MV-4-11 (cell line): ENCODE results near the gene DCTPP1.
"Not testable (repeated sequence)": the region's sequence is repeated elsewhere in the genome, so short reads cannot be mapped to it uniquely, and the experiment has no call there.

Experiments
- DNase-seq: peaks from one replicate; lab custom pipeline; 2025; lab: John Stamatoyannopoulos, UW

The DCTPP1 gene

DNA sequence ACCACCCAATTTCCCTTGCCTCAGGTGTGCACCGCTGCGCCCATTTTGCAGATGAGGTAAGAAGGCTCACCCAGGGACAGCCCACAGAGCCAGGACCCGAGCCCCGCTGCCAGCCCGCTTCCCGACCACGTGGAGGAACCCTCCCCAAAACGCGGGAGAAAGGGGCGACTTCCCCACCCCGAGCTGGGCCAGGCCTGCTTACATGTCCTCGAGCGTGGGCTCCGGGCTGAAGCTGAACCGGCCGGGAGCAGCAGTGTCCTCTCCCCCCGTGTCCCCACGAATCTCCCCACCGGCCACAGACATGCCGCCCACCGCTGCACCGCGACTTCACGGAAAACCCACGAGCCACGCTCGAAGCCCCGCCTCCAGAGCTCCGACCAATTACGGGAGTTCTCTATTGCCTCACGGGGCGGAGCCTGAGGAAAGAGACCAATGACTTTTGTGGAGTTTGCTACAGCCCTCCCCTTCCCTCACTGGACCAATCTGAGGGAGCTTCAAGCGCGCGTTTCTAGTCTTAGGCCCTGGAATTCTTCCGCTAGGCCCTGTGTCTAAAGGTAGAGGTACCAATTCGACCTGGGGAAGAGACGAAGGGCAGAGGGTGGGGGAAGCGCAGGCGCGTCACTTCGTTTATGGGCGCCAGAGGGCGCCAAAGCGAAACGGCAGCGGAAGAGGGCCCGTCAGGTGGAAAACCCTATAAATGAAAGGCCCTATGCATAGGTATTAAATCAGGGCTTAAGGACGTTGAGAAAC is at the start of gene DCTPP1:
DCTPP1 (minus strand) TSS at position 353 of the 750 bp plus-strand sequence; CDS start at position 303, 50 bp downstream.
- peak; percentile 100 for DNase-seq

DNA sequence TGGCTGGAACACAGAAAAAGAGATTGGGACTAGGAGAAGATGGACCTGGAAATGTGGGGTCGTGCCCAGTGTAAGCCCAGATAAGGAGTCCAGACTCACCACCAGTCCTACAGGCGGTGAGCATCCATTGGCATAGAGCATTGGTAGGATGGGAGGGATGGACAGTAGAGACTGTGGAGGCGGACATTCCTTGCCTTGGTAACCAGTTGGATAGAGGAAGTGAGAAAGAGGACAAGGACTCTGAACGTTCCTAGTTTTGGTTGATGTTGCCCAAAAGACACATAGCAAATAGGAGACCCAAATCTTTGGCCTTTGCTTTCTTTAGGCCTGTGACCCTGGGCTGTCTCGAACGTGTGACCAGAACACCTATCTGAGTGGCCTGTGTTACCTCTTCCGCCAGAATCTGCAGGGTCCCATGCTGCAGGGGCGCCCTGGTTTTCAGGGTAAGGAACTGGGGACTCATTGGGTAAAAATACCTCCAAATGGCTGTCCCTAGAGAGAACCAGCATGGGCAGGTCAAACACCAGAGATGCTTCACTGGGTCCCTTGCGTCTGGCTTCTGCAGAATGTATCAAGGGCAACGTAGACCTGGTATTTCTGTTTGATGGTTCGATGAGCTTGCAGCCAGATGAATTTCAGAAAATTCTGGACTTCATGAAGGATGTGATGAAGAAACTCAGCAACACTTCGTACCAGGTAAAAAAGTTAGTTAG is 49.1 kb upstream of the DCTPP1 start:
- DNase-seq = peak; percentile 77

GRCh38 chr16:30477773-30478172 is 47.9 kb upstream of the DCTPP1 start:
- DNase-seq = not testable (repeated sequence)

DNA sequence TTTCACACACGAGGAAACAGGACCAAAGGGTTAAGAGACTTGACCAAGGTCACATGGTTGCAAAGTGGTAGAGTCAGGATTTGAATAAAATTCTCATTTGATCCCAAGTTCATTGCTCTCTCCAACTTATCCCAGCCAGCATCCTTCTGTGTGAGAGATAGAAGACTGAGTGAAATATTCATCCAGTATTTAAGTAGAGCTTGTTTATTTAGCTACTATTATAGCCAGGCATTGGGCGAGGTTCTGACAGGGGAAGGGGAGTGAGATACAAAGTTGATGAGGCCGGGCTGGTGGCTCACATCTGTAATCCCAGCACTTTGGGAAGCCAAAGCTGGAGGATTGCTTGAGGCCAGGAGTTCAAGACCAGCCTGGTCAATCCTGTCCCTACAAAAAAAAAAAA is 47.2 kb upstream of the DCTPP1 start:
- DNase-seq = no peak

DNA sequence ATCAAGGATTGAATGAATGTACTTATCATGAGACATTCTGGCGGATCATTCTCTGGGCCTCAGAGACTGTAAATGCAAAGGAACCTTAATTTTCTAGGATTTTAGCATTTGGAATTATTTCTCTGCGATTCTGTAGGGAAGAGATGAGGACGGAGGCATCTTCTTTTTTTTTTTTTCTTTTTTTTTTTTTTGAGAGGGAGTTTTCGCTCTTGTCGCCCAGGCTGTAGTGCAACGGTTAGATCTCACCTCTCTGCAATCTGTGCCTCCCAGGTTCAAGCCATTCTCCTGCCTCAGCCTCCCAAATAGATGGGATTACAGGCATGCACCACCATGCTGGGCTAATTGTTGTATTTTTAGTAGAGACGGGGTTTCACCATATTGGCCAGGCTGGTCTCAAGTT is 44.9 kb upstream of the DCTPP1 start:
- DNase-seq = no peak

GRCh38 chr16:30474074-30474452 is 44.2 kb upstream of the DCTPP1 start:
- no peak for DNase-seq

DNA sequence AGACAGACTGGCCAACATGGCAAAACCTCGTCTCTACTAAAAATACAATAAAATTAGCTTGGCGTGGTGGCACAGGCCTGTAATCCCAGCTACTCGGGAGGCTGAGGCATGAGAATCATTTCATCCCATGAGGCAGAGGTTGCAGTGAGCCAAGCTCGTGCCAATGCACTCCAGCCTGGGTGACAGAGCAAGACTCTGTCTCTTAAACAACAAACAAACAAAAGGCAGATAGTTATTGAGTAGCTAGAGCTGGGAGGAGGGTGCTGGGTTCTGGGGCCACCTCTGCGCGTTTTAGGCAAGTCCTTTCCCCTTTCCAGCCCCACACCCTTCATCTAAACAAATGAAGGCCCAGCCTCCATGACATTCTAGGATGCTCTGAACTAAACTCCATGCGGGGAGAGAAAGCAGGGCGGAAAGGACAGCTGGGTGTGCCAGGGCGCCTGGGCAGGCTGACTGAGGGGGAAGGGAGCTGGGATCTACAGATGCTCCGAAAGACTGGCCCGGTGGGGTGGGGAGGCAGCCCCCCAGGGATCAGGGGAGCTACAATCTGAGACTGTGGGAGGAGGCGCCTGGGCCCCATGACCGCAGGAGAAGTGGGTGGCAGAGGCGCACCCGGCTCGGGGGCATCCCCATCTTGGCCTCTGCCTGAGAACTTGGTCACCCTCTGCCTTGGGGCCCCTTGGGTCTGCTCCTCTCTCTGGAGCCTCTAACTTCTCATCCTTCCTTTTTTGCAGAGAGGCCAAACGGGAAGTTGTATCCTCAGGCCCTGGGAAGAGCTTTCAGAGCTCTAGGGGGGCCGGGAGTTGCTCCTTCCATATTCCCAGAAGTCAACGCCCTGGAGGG is 43.6 kb upstream of the DCTPP1 start:
- peak; percentile 39 for DNase-seq

DNA sequence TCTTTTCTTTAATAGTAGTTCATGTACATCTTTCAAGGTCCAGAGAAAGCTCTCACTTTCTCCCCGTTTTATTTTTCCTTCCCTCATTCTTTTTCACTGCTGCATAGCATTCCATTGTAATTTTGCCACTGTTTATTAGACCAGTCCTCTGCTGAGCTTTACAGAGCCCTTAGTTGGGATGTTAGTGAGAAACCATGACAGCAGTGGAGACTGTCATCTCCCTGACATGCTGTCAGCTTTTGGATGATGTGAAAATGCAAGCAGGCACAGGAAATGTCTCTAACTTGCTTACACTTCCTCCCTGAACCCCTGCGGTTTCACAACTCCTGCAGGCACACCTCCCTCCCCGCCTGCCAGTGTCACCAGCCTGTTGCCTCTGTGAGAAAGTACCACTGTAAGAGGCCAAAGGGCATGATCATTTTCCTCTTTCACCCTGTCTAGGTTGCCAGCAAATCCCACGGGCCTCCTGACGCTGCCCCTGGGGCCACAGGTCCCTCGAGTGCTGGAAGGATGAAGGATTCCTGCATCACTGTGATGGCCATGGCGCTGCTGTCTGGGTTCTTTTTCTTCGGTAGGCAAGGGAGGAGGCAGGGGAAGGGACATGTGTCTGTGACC is 42.6 kb upstream of the DCTPP1 start, which contains the start of gene ITGAL:
ITGAL (plus strand) TSS at position 415 of the 615 bp plus-strand sequence; CDS start at position 511, 96 bp downstream.
- DNase-seq = peak; percentile 96

- no peak for DNase-seq
Observed at GRCh38 chr16:30470632-30470995, 40.8 kb upstream of the DCTPP1 start.

- DNase-seq = peak; percentile 26
Observed at GRCh38 chr16:30470170-30470512, 40.3 kb upstream of the DCTPP1 start.

- no peak for DNase-seq
Observed at GRCh38 chr16:30464078-30464477, 34.2 kb upstream of the DCTPP1 start.

DNA sequence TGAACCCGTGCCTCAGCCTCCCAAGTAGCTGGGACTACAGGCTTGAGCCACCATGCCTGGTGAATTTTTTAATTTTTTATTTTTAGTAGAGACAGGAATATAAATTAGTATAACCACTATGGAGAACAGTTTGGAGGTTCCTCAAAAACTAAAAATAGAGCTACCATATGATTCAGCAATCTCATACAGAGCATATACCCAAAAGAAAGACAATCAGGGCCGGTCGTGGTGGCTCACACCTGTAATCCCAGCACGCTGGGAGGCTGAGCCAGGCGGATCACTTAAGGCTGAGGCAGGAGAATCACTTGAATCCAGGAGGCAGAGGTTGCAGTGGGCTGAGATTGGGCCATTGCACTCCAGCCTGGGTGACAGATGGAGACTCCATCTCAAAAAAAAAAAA is 31.6 kb upstream of the DCTPP1 start:
- peak; percentile 66 for DNase-seq

GRCh38 chr16:30459456-30459855 is 29.6 kb upstream of the DCTPP1 start:
- peak; percentile 59 for DNase-seq

DNA sequence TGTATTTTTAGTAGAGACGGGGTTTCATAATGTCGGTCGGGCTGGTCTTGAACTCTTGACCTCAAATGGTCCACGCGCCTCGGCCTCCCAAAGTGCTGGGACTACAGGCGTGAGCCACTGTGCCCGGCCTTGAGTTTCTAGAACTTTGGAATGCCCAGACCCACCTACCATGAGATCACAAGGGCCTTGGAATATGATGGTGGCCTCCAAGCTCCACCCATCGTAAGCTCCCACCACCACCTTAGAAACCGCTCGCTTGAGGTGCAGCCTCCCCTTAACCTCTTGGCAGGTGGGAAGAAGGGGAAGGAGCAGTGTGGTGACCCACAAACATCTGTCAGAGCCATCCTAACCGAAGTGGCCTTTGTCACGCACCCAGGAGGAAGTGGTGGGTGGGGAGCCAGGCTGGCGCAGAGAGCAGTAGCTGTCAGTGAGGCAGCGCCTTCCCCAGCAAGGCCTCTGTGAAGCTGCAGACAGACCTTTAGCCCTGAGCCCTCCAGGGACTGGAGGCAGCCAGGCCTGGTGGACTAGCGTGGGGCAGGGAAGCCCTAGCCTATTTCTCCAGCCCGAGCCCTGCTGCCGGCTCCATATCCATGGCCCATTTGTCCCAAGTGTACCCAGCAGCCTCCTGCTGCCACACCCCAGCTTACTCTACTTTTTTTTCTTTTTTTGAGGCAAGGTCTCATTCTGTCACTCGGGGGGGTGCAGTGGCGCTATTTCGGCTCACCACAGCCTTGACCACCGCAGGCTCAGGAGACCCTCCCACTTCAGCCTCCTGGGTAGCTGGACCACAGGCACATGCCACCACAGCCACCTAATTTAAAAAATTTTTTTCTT is 28.9 kb upstream of the DCTPP1 start:
- DNase-seq = peak; percentile 99

DNA sequence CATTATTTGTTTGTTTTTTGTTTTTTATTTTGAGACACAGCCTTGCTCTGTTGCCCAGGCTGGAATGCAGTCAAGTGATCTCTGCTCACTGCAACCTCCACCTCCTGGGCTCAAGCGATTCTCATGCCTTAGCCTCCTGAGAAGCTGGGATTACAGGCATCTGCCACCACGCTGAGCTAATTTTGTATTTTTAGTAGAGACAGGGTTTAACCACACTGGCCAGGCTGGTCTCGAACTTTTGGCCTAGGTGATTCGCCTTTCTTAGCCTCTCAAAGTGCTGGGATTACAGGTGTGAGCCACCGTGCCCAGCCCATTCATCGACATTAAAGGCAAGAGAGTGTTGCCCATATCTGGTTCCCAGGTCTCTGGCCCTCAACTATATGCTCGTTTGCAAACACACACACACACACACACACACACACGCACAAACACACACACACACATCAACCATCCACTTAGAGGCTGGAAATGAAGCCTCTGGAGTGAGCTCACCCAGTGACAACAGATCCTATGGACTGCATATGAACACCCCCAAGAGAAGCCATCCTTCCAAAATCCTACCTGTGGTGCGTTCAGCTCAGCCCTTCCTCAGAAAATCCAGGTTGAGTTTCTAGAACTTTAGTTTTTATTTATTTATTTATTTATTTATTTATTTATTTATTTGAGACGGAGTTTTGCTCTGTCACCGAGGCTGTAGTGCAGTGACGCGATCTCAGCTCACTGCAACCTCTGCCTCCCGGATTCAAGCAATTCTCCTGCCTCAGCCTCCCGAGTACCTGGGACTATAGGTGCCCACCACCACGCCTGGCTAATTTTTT is 28.1 kb upstream of the DCTPP1 start:
- DNase-seq = peak; percentile 52

DNA sequence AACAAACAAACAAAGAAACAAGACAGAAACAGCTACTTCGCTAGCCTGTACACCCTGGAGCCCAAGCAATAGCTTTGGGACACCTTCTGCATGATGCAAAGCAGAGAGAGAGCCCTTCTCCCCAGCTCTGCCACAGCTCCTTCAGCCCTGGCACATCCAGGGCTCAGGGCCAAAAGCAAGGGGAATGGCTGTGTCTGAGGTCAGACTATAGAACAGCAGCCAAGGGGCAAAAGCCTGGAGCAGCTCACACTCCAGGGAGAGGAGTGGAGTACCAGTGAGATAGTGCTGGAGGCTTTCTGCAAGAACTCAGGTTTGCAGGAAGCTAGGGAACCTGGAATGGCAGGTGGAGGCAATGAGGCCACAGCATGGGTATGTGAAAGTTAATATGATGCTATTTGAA is 27.4 kb upstream of the DCTPP1 start:
- DNase-seq = no peak

DNA sequence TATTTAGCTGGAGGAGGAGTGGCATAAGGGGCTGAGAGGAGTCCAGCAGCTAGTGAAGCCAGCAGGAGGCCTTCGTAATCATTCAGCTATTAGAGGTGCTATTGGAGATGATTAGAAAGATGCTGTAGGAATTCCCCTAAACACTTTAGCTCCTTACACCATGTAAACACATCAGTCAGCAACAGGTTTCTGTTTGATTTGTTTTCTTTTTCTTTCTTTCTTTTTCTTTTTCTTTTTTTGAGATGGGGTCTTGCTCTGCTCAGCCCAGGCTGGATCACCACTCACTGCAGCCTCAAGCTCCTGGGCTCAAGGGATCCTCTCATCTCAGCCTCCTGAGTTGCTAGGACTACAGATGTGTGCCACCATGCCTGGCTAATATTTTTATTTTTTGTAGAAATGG is 26.5 kb upstream of the DCTPP1 start:
- DNase-seq = no peak

- peak; percentile 51 for DNase-seq
Observed at GRCh38 chr16:30452709-30453580, 23.1 kb upstream of the DCTPP1 start.

DNA sequence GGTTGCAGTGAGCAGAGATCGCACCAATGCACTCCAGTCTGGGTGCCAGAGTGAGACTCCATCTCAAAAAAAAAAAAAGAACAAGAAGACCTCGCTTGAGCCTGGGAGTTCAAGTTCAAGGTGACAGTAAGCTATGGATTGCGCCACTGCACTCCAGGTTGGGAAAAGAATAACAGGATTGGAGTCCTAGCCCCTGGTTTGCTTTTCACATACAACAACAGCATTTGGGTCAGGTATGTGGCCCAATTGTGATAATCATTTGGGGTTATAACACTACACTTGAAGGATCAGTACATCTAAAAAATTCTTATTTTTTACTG is 19.2 kb upstream of the DCTPP1 start:
- DNase-seq = no peak
